ENCODE data around the gene SPOCD1.

- TF ChIP-seq, protein P1, sequence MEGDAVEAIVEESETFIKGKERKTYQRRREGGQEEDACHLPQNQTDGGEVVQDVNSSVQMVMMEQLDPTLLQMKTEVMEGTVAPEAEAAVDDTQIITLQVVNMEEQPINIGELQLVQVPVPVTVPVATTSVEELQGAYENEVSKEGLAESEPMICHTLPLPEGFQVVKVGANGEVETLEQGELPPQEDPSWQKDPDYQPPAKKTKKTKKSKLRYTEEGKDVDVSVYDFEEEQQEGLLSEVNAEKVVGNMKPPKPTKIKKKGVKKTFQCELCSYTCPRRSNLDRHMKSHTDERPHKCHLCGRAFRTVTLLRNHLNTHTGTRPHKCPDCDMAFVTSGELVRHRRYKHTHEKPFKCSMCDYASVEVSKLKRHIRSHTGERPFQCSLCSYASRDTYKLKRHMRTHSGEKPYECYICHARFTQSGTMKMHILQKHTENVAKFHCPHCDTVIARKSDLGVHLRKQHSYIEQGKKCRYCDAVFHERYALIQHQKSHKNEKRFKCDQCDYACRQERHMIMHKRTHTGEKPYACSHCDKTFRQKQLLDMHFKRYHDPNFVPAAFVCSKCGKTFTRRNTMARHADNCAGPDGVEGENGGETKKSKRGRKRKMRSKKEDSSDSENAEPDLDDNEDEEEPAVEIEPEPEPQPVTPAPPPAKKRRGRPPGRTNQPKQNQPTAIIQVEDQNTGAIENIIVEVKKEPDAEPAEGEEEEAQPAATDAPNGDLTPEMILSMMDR (IDR thresholded peaks at IDR 0.05) = no peak
- TF ChIP-seq POLR2AphosphoS5 (IDR thresholded peaks at IDR 0.05; ENCODE audit: low read depth, low read length) = no peak
- no peak for TF ChIP-seq SIN3A (IDR thresholded peaks at IDR 0.05; ENCODE audit: borderline replicate concordance, insufficient read depth, low read depth, low read length)
- no peak for TF ChIP-seq TCF7L2 (IDR thresholded peaks at IDR 0.05; ENCODE audit: low read depth, low read length)
- TF ChIP-seq, protein P2, sequence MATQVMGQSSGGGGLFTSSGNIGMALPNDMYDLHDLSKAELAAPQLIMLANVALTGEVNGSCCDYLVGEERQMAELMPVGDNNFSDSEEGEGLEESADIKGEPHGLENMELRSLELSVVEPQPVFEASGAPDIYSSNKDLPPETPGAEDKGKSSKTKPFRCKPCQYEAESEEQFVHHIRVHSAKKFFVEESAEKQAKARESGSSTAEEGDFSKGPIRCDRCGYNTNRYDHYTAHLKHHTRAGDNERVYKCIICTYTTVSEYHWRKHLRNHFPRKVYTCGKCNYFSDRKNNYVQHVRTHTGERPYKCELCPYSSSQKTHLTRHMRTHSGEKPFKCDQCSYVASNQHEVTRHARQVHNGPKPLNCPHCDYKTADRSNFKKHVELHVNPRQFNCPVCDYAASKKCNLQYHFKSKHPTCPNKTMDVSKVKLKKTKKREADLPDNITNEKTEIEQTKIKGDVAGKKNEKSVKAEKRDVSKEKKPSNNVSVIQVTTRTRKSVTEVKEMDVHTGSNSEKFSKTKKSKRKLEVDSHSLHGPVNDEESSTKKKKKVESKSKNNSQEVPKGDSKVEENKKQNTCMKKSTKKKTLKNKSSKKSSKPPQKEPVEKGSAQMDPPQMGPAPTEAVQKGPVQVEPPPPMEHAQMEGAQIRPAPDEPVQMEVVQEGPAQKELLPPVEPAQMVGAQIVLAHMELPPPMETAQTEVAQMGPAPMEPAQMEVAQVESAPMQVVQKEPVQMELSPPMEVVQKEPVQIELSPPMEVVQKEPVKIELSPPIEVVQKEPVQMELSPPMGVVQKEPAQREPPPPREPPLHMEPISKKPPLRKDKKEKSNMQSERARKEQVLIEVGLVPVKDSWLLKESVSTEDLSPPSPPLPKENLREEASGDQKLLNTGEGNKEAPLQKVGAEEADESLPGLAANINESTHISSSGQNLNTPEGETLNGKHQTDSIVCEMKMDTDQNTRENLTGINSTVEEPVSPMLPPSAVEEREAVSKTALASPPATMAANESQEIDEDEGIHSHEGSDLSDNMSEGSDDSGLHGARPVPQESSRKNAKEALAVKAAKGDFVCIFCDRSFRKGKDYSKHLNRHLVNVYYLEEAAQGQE (IDR thresholded peaks at IDR 0.05; ENCODE audit: insufficient read depth in 1 of 2, low read depth in 2 of 2, low read length in 1 of 2) = no peak
Observed at GRCh38 chr1:31797216-31797615, 18.6 kb downstream of the SPOCD1 start.

Measured in Panc1 (cell line).